Measurements from ENCODE around the gene ISYNA1. TPM values are rescaled to one million over a fixed set of nuclear protein-coding genes. Genes with fewer than 3 reads are reported as not detected.
A peak's percentile ranks its signal among the peaks of the same experiment; 100 is the strongest.

Gene ISYNA1
- total and polyA plus RNA-seq, 4 donors = 14.7 to 56.7 (median 25.0) TPM

DNA sequence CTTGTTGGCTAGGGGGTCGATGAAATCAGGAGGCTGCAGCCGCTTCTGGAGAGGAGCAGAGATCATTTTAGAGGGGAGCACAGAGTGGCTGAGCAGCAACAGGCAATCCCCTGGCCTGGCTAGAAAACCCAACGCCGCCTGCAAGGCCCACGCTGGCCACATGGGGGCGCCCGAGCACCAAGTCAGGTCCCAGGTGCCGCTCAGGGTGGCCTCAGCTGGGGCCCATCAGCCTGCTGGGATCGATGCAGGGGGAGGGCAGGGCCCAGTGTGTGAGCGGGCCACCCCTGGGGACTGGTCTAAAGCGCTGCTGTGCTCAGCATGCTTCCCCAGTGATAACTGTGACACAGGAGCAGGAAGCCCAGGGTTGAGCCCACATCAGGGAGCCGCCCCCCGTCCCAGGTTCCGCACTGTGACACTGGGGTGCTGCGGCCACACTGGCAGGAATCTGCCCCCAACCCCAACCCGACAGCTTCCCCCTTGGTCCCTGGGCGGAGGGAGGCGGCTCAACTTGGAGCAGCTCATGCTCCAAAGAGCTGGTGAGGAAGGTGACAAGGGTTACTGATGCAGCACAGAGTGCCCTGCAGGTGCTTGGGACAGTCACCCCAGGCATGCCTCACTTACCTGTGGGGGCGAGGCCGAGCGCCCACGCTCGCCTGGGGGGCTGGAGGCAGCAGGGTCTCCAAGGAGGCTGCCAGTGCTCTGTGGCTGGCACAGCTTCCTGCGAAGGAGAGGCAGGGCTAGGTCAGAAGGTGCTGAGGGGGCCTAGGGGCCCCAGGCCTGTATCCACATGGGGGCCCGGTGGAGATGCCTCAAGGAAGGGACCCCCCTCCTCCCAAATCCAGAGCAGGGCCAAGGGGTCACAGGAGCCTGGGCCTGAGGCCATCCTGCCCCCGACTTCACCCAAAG is 13.3 kb upstream of the ISYNA1 start:
- H3K27me3 ChIP-seq (ENCODE audit: control insufficient read depth in 3 of 3, insufficient read depth in 3 of 3, low read length in 2 of 3) = no peaks in the 10 kb centered on the region
- peaks cover 0 to 14% (median 0%) of the 10 kb centered on the region in 5 donors for H3K4me1 ChIP-seq (ENCODE audit: control insufficient read depth in 5 of 5, insufficient read depth in 5 of 5, low read length in 5 of 5)
- H3K4me3 ChIP-seq = no peak overlapping the region
- no peaks in the 10 kb centered on the region for H3K9me3 ChIP-seq (ENCODE audit: control insufficient read depth in 4 of 4, insufficient read depth in 3 of 4, low read length in 3 of 4)
- no peak overlapping the region for H3K27ac ChIP-seq (ENCODE audit: low read depth in 1 of 2, low read length in 1 of 2)
- 52 to 53% methylated on average over 26 of the region's 26 CpGs for WGBS, 2 donors
- DNase-seq (peak; percentile 90 to 93 (median 91)), ATAC-seq (ENCODE audit: insufficient read depth, low FRiP score) (peak; percentile 87)
- TF ChIP-seq, protein P1, sequence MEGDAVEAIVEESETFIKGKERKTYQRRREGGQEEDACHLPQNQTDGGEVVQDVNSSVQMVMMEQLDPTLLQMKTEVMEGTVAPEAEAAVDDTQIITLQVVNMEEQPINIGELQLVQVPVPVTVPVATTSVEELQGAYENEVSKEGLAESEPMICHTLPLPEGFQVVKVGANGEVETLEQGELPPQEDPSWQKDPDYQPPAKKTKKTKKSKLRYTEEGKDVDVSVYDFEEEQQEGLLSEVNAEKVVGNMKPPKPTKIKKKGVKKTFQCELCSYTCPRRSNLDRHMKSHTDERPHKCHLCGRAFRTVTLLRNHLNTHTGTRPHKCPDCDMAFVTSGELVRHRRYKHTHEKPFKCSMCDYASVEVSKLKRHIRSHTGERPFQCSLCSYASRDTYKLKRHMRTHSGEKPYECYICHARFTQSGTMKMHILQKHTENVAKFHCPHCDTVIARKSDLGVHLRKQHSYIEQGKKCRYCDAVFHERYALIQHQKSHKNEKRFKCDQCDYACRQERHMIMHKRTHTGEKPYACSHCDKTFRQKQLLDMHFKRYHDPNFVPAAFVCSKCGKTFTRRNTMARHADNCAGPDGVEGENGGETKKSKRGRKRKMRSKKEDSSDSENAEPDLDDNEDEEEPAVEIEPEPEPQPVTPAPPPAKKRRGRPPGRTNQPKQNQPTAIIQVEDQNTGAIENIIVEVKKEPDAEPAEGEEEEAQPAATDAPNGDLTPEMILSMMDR (IDR thresholded peaks at IDR 0.05; ENCODE audit: control extremely low read depth, extremely low read depth) = peak; percentile 95
- peaks cover 2 to 55% (median 9%) of the 10 kb centered on the region in 4 donors for H3K36me3 ChIP-seq (ENCODE audit: control insufficient read depth in 4 of 4, insufficient read depth in 4 of 4, low read length in 4 of 4)
- H3K9ac ChIP-seq (ENCODE audit: insufficient read depth in 1 of 2, low read length in 2 of 2) = no peak overlapping the region

DNA sequence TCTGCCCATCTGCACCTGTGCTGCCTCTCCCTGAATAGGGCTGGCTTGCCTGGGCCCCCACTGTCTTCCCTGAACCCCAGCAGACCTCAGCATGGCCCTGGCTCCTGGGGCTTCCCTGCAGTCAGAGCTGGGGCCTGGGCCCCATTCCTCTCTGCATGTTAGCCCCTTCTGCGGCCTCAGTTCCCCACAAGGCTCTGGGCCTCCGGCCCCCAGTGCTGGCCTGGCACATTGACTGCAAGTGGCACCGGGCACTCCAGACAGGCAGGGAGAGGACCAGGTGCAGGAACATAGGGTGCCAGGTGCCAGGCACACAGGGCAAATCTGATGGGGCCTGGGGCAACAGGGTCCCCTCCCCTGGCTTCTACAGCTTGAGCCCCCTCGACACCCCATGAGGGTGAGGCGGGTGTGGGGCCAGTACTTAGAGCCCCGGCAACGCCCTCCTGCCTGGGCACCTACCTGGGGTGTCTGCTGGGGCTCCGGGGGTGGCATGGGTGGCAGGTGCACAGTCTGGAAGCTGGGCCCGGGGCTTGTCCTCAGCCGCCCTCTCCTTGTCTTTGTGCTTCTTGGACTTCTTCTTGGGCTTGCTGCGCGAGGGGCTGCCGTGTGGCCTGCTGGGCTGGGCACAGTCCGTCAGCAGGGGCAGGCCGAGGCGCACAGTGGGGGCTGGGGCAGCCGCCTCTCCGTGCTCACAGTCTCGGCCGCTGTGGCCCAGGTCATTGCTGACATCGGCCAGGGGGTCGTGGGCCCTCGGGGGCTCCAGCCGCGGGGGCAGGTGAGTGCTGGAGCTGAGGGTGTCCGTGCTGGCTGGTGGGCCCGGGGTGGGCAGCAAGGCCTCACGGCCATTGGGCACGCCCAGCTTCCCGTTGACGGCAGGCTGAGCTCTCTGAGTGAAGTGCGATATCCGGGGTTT is 12.3 kb upstream of the ISYNA1 start:
- H3K36me3 ChIP-seq (ENCODE audit: control insufficient read depth in 4 of 4, insufficient read depth in 4 of 4, low read length in 4 of 4) = peaks cover 2 to 61% (median 9%) of the 10 kb centered on the region in 4 donors
- no peaks in the 10 kb centered on the region for H3K27me3 ChIP-seq (ENCODE audit: control insufficient read depth in 3 of 3, insufficient read depth in 3 of 3, low read length in 2 of 3)
- H3K27ac ChIP-seq (ENCODE audit: low read depth in 1 of 2, low read length in 1 of 2) = no peak overlapping the region
- H3K4me3 ChIP-seq = no peak overlapping the region
- no peak for ATAC-seq (ENCODE audit: insufficient read depth, low FRiP score)
- DNase-seq = no peak
- TF ChIP-seq, protein P1 (IDR thresholded peaks at IDR 0.05; ENCODE audit: control extremely low read depth, extremely low read depth) = no peak
- peaks cover 0 to 14% (median 0%) of the 10 kb centered on the region in 5 donors for H3K4me1 ChIP-seq (ENCODE audit: control insufficient read depth in 5 of 5, insufficient read depth in 5 of 5, low read length in 5 of 5)
- no peaks in the 10 kb centered on the region for H3K9me3 ChIP-seq (ENCODE audit: control insufficient read depth in 4 of 4, insufficient read depth in 3 of 4, low read length in 3 of 4)
- 79 to 87% methylated on average over 33 of the region's 33 CpGs for WGBS, 2 donors
- no peak overlapping the region for H3K9ac ChIP-seq (ENCODE audit: insufficient read depth in 1 of 2, low read length in 2 of 2)

DNA sequence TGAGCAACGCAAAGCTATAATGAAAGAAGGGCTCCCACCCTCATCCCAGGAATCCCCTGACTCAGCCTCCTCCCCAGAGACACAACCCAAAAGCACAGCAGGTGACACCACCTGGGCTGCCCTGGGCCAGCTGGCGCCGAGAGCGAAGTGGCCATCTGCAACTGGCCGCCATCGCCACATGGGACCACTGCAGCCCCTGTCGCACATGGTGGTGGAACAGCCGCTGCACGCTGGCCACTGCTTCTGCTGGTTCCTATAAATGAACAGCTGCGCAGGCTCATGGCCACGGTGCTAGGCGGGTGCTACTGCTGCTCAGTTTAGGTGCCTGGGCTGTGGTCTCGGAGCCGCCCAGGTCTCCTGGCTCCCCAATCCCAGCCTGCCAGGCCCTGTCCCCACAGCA is 11.6 kb upstream of the ISYNA1 start:
- peaks cover 2 to 68% (median 11%) of the 10 kb centered on the region in 4 donors for H3K36me3 ChIP-seq (ENCODE audit: control insufficient read depth in 4 of 4, insufficient read depth in 4 of 4, low read length in 4 of 4)
- H3K27ac ChIP-seq (ENCODE audit: low read depth in 1 of 2, low read length in 1 of 2) = no peak overlapping the region
- 94 to 100% methylated on average over 12 to 14 of the region's 14 CpGs for WGBS, 2 donors
- no peak for ATAC-seq (ENCODE audit: insufficient read depth, low FRiP score)
- TF ChIP-seq, protein P1 (IDR thresholded peaks at IDR 0.05; ENCODE audit: control extremely low read depth, extremely low read depth) = no peak
- DNase-seq = no peak
- no peak overlapping the region for H3K9ac ChIP-seq (ENCODE audit: insufficient read depth in 1 of 2, low read length in 2 of 2)
- no peak overlapping the region for H3K4me3 ChIP-seq
- no peaks in the 10 kb centered on the region for H3K9me3 ChIP-seq (ENCODE audit: control insufficient read depth in 4 of 4, insufficient read depth in 3 of 4, low read length in 3 of 4)
- H3K27me3 ChIP-seq (ENCODE audit: control insufficient read depth in 3 of 3, insufficient read depth in 3 of 3, low read length in 2 of 3) = no peaks in the 10 kb centered on the region
- H3K4me1 ChIP-seq (ENCODE audit: control insufficient read depth in 5 of 5, insufficient read depth in 5 of 5, low read length in 5 of 5) = peaks cover 0 to 14% (median 0%) of the 10 kb centered on the region in 5 donors
